H9 (cell line): Measurements from ENCODE around the gene PI3. TPM values are rescaled to one million over a fixed set of nuclear protein-coding genes. Genes with fewer than 3 reads are reported as not detected.

Experiments
- DNase-seq: peaks from one replicate; pipeline ENCODE4 v3.0.0-alpha.2; 2017
- H2AFZ ChIP-seq: one replicate; pipeline ENCODE4 v1.6.1; 2013; ENCODE audit warnings: mild to moderate bottlenecking, low read length, control low read depth, moderate library complexity
- H2AK5ac ChIP-seq: 2 replicates; pipeline ENCODE4 v1.6.1; 2013; ENCODE audit warnings: low read length, control low read depth, mixed read lengths; ENCODE audit not compliant: insufficient read length
- H2BK120ac ChIP-seq: one replicate; pipeline ENCODE4 v1.6.1; 2013; ENCODE audit warnings: low read depth, mild to moderate bottlenecking, low read length, control low read depth, inconsistent platforms; ENCODE audit not compliant: poor library complexity, severe bottlenecking
- H2BK12ac ChIP-seq: 2 replicates; pipeline ENCODE4 v1.6.1; 2013; ENCODE audit warnings: low read length, control low read depth, mixed read lengths, low read depth; ENCODE audit not compliant: insufficient read length
- H2BK15ac ChIP-seq: 2 replicates; pipeline ENCODE4 v1.6.1; 2013; ENCODE audit warnings: low read depth, low read length, control low read depth
- H2BK20ac ChIP-seq: one replicate; pipeline ENCODE4 v1.6.1; 2013; ENCODE audit warnings: low read depth, mild to moderate bottlenecking, low read length, control low read depth, inconsistent platforms; ENCODE audit not compliant: poor library complexity, severe bottlenecking
- H2BK5ac ChIP-seq: 2 replicates; pipeline ENCODE4 v1.6.1; 2013; ENCODE audit warnings: low read length, control low read depth, mixed read lengths; ENCODE audit not compliant: insufficient read length
- H3K14ac ChIP-seq: 2 replicates; pipeline ENCODE4 v1.6.1; 2013; ENCODE audit warnings: low read length, control low read depth; ENCODE audit not compliant: insufficient read depth
- H3K18ac ChIP-seq: 2 replicates; pipeline ENCODE4 v1.6.1; 2013; ENCODE audit warnings: low read depth, mild to moderate bottlenecking, mixed read lengths, low read length, control low read depth; ENCODE audit not compliant: insufficient read length
- H3K23ac ChIP-seq: 2 replicates; pipeline ENCODE4 v1.6.1; 2013; ENCODE audit warnings: low read length, control low read depth, mixed read lengths, low read depth; ENCODE audit not compliant: insufficient read length
- H3K23me2 ChIP-seq: 2 replicates; pipeline ENCODE4 v1.6.1; 2013; ENCODE audit warnings: low read depth, mild to moderate bottlenecking, mixed read lengths, low read length, control low read depth; ENCODE audit not compliant: insufficient read length, poor library complexity, severe bottlenecking
- H3K27ac ChIP-seq: 2 replicates; pipeline ENCODE4 v1.5.1; 2013; ENCODE audit warnings: low read length, control low read depth, mixed read lengths, low read depth; ENCODE audit not compliant: insufficient read length
- H3K27me3 ChIP-seq: 2 replicates; pipeline ENCODE4 v1.6.1; 2013; ENCODE audit warnings: low read length, control low read depth, inconsistent platforms; ENCODE audit not compliant: insufficient read depth
- H3K4ac ChIP-seq: 2 replicates; pipeline ENCODE4 v1.6.1; 2013; ENCODE audit warnings: low read depth, mild to moderate bottlenecking, control low read depth, inconsistent platforms, low read length, moderate library complexity
- H3K4me1 ChIP-seq: 2 replicates; pipeline ENCODE4 v1.6.1; 2013; ENCODE audit warnings: low read length, control low read depth, inconsistent platforms; ENCODE audit not compliant: insufficient read depth
- H3K4me2 ChIP-seq: 2 replicates; pipeline ENCODE4 v1.6.1; 2013; ENCODE audit warnings: low read length, control low read depth, mixed read lengths; ENCODE audit not compliant: insufficient read length, insufficient read depth
- H3K56ac ChIP-seq: 2 replicates; pipeline ENCODE4 v1.6.1; 2013; ENCODE audit warnings: low read depth, mild to moderate bottlenecking, mixed read lengths, low read length, control low read depth; ENCODE audit not compliant: insufficient read length
- H3K79me1 ChIP-seq: 2 replicates; pipeline ENCODE4 v1.6.1; 2013; ENCODE audit warnings: low read depth, mild to moderate bottlenecking, moderate library complexity, low read length, control low read depth, inconsistent platforms; ENCODE audit not compliant: insufficient read depth, poor library complexity, severe bottlenecking
- H3K79me2 ChIP-seq: 2 replicates; pipeline ENCODE4 v1.6.1; 2013; ENCODE audit warnings: low read length, control low read depth, inconsistent platforms; ENCODE audit not compliant: insufficient read depth
- H3K9ac ChIP-seq: 2 replicates; pipeline ENCODE4 v1.6.1; 2013; ENCODE audit warnings: low read length, control low read depth, mixed read lengths; ENCODE audit not compliant: insufficient read length; ENCODE audit errors: extremely low read depth
- H3K9me3 ChIP-seq: one replicate; pipeline ENCODE4 v1.6.1; 2013; ENCODE audit warnings: low read depth, low read length, inconsistent platforms; ENCODE audit not compliant: control insufficient read depth
- H3T11ph ChIP-seq: one replicate; pipeline ENCODE4 v1.6.1; 2013; ENCODE audit warnings: mild to moderate bottlenecking, low read length, control low read depth, inconsistent platforms
- H4K20me1 ChIP-seq: one replicate; pipeline ENCODE4 v1.6.1; 2013; ENCODE audit not compliant: control insufficient read depth, insufficient read length, insufficient read depth
- H4K5ac ChIP-seq: 2 replicates; pipeline ENCODE4 v1.6.1; 2013; ENCODE audit warnings: low read depth, mild to moderate bottlenecking, mixed read lengths, low read length, control low read depth; ENCODE audit not compliant: insufficient read length
- H4K8ac ChIP-seq: replicated peaks from 2 replicates; pipeline ENCODE4 v1.6.1; 2013; ENCODE audit warnings: low read length, control low read depth, mixed read lengths, low read depth; ENCODE audit not compliant: insufficient read length
- H4K91ac ChIP-seq: 2 replicates; pipeline ENCODE4 v1.6.1; 2013; ENCODE audit warnings: low read depth, mild to moderate bottlenecking, moderate library complexity, mixed read lengths, low read length, control low read depth; ENCODE audit not compliant: insufficient read length
- H3K27ac Mint-ChIP-seq, 3 experiments: 2 replicates in 2 of 3; 3 replicates in 1 of 3; pipeline ENCODE4 v1.8.0; 2020 to 2021; ENCODE audit warnings: mixed read lengths in 3 of 3, mild to moderate bottlenecking in 1 of 3, moderate library complexity in 1 of 3
- H3K27me3 Mint-ChIP-seq: 2 replicates; pipeline ENCODE4 v1.8.0; 2021; ENCODE audit warnings: low read depth, mild to moderate bottlenecking, moderate library complexity, mixed read lengths
- H3K36me3 Mint-ChIP-seq, 3 experiments: 2 replicates in 2 of 3; 3 replicates in 1 of 3; pipeline ENCODE4 v1.8.0; 2020 to 2021; ENCODE audit warnings: low read depth in 3 of 3, mixed read lengths in 3 of 3; ENCODE audit not compliant: insufficient read depth in 1 of 3
- H3K4me1 Mint-ChIP-seq, 2 experiments: 2 replicates each; pipeline ENCODE4 v1.8.0; 2020; ENCODE audit warnings: mixed read lengths in 2 of 2
- H3K4me3 Mint-ChIP-seq, 2 experiments: 2 replicates in 1 of 2; 3 replicates in 1 of 2; pipeline ENCODE4 v1.8.0; 2020 to 2021; ENCODE audit warnings: mild to moderate bottlenecking in 2 of 2, mixed read lengths in 2 of 2, moderate library complexity in 1 of 2
- H3K9me3 Mint-ChIP-seq, 2 experiments: 2 replicates in 1 of 2; 3 replicates in 1 of 2; pipeline ENCODE4 v1.8.0; 2020; ENCODE audit warnings: mild to moderate bottlenecking in 2 of 2, mixed read lengths in 2 of 2, moderate library complexity in 1 of 2
- CTCF ChIP-seq: fragments of 200-600 bp; sonication (generic); conservative IDR thresholded peaks from 3 replicates; pipeline ENCODE4 v1.8.0; 2021; ENCODE audit warnings: antibody characterized with exemption, mild to moderate bottlenecking
- WGBS: extraction: QIAGEN DNeasy Blood & Tissue Kit; methylation state at CpG from one replicate; pipeline ENCODE4 v1.1.7; 2013; ENCODE audit warnings: missing lambda C conversion rate, low lambda C conversion rate, mixed read lengths; ENCODE audit not compliant: insufficient read length; ENCODE audit errors: extremely low coverage; 5-methylcytosine and 5-hydroxymethylcytosine counted together
- total RNA-seq: library from RNA; stranded (reverse); gene quantifications from 2 replicates; pipeline ENCODE4 v1.2.1, GENCODE V29; 2021

PI3 gene
- total RNA-seq, 1 experiment from 2014 or later, result not detected

- Histone ChIP-seq H3T11ph (no peak overlapping the region), H4K8ac (no peak overlapping the region), H3K4me1 (no peaks in the 10 kb centered on the region), H3K23me2 (no peaks in the 10 kb centered on the region), H3K4me2 (no peak overlapping the region), H3K56ac (no peak overlapping the region), H3K79me2 (no peaks in the 10 kb centered on the region), H4K5ac (no peak overlapping the region), H2AFZ (no peak overlapping the region), H2AK5ac (no peak overlapping the region), H2BK15ac (no peak overlapping the region), H3K27me3 (no peaks in the 10 kb centered on the region), H3K9me3 (no peaks in the 10 kb centered on the region), H3K4ac (no peak overlapping the region), H2BK5ac (no peak overlapping the region), H3K23ac (no peak overlapping the region), H3K14ac (no peak overlapping the region), H3K18ac (no peak overlapping the region), H4K20me1 (no peaks in the 10 kb centered on the region), H3K79me1 (no peaks in the 10 kb centered on the region), H2BK12ac (no peak overlapping the region), H3K9ac (no peak overlapping the region), H4K91ac (no peak overlapping the region), H2BK20ac (no peak overlapping the region), H2BK120ac (no peak overlapping the region), H3K27ac (no peak overlapping the region)
- Mint-ChIP-seq H3K27me3 (peaks cover 4% of the 10 kb centered on the region), H3K27ac (0 out of 7 replicates have a peak overlapping the region, but pooled peaks of 1 of the 3 experiments have one; percentile 59), H3K4me1 (no peaks in the 10 kb centered on the region; a peak in 1 of 4 replicates), H3K9me3 (no peaks in the 10 kb centered on the region), H3K4me3 (no peak overlapping the region), H3K36me3 (no peaks in the 10 kb centered on the region)
- TF ChIP-seq CTCF, result no peak
- DNase-seq, result no peak
- WGBS, result no CpG with 5 or more reads among the region's 4 CpGs
Measured at GRCh38 chr20:45176526-45177267, 2.0 kb downstream of the PI3 start.
